ENCODE results near the gene FXR1. TPM values are rescaled to one million over a fixed set of nuclear protein-coding genes. Genes with fewer than 3 reads are reported as not detected.
A peak's percentile ranks its signal among the peaks of the same experiment; 100 is the strongest.

FXR1 gene
- total and polyA plus RNA-seq, 10 of the 15 experiments (the other 5 are each of a cell fraction or from before 2014, with no cell fraction given), result 38.5 to 159 (median 102) TPM

DNA sequence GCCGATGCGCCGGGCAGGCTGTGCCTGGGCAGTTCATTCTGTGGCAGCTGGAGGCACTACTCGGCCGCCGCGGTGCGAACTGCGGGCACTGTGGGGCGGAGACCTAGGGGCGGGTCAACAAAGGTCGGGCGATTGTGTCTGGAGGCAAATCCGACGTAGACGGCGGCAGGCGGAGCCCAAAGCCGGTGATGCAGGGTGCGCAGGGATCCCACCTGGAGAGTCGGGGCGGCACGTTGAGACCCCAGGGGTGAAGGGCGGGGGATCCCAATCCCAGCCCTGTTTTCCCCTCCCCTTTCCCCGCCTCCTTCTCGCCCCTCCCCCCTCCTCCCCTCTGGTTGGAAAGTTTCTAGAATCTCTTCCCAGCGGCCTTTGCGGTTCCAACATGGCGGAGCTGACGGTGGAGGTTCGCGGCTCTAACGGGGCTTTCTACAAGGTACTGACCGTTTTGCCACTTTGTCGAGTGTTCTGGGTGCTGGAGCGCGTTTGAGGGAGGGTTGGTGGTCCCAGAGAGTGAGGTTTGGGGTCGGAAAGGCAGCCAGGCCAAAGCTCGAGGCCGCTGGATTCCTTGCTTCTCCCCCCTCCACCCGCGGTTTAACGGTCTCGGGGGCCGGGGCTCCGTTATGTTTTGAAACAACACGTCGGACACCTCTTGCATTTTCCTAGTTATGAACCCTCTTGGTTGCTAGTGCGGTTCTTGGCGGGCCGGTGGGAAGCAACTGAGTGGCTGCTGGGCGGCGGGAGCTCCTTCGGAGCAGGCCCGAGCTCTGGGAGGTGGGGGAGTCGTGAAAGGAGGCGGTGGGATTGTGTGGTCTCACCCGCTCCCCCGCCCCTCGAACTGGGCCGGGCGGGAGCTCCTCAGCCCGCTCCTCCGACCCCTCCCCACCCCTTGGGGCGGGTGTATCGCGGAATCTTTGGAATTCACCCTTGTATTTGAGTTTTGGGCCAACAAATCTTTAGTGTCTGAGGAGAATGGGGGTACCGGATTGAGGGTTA, at the start of gene FXR1 (continued):
- no peak for TF ChIP-seq ZBED1 (IDR thresholded peaks at IDR 0.05; ENCODE audit: borderline replicate concordance)
- peak; percentile 22 for TF ChIP-seq SMAD1 (IDR thresholded peaks at IDR 0.05; ENCODE audit: low read depth, partially characterized antibody)
- peak; percentile 63; the same call in 1 of the 2 replicates for TF ChIP-seq TCF12 (IDR thresholded peaks at IDR 0.05; ENCODE audit: low read depth, low read length)
- TF ChIP-seq CHD2 (IDR thresholded peaks at IDR 0.05; ENCODE audit: borderline replicate concordance, low read depth, low read length), result peak; percentile 11; the same call in 1 of the 2 replicates
- peak; percentile 15 for TF ChIP-seq SP1 (IDR thresholded peaks at IDR 0.05; ENCODE audit: low read depth, low read length)
- no peak for TF ChIP-seq RAD51 (IDR thresholded peaks at IDR 0.05)
- TF ChIP-seq, protein P1, sequence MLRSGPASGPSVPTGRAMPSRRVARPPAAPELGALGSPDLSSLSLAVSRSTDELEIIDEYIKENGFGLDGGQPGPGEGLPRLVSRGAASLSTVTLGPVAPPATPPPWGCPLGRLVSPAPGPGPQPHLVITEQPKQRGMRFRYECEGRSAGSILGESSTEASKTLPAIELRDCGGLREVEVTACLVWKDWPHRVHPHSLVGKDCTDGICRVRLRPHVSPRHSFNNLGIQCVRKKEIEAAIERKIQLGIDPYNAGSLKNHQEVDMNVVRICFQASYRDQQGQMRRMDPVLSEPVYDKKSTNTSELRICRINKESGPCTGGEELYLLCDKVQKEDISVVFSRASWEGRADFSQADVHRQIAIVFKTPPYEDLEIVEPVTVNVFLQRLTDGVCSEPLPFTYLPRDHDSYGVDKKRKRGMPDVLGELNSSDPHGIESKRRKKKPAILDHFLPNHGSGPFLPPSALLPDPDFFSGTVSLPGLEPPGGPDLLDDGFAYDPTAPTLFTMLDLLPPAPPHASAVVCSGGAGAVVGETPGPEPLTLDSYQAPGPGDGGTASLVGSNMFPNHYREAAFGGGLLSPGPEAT (IDR thresholded peaks at IDR 0.05; ENCODE audit: low read depth), result peak; percentile 74
- no peak for TF ChIP-seq CBX5 (IDR thresholded peaks at IDR 0.05; ENCODE audit: low read depth)
- TF ChIP-seq SMAD5 (IDR thresholded peaks at IDR 0.05; ENCODE audit: low read depth), result peak; percentile 67; the same call in 1 of the 2 replicates
- TF ChIP-seq, protein P2, sequence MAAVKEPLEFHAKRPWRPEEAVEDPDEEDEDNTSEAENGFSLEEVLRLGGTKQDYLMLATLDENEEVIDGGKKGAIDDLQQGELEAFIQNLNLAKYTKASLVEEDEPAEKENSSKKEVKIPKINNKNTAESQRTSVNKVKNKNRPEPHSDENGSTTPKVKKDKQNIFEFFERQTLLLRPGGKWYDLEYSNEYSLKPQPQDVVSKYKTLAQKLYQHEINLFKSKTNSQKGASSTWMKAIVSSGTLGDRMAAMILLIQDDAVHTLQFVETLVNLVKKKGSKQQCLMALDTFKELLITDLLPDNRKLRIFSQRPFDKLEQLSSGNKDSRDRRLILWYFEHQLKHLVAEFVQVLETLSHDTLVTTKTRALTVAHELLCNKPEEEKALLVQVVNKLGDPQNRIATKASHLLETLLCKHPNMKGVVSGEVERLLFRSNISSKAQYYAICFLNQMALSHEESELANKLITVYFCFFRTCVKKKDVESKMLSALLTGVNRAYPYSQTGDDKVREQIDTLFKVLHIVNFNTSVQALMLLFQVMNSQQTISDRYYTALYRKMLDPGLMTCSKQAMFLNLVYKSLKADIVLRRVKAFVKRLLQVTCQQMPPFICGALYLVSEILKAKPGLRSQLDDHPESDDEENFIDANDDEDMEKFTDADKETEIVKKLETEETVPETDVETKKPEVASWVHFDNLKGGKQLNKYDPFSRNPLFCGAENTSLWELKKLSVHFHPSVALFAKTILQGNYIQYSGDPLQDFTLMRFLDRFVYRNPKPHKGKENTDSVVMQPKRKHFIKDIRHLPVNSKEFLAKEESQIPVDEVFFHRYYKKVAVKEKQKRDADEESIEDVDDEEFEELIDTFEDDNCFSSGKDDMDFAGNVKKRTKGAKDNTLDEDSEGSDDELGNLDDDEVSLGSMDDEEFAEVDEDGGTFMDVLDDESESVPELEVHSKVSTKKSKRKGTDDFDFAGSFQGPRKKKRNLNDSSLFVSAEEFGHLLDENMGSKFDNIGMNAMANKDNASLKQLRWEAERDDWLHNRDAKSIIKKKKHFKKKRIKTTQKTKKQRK (IDR thresholded peaks at IDR 0.05; ENCODE audit: low read depth, low read length), result no peak
- no peak for TF ChIP-seq FOS (IDR thresholded peaks at IDR 0.05; ENCODE audit: borderline replicate concordance, extremely low read depth, insufficient read length)
- TF ChIP-seq, protein P3, sequence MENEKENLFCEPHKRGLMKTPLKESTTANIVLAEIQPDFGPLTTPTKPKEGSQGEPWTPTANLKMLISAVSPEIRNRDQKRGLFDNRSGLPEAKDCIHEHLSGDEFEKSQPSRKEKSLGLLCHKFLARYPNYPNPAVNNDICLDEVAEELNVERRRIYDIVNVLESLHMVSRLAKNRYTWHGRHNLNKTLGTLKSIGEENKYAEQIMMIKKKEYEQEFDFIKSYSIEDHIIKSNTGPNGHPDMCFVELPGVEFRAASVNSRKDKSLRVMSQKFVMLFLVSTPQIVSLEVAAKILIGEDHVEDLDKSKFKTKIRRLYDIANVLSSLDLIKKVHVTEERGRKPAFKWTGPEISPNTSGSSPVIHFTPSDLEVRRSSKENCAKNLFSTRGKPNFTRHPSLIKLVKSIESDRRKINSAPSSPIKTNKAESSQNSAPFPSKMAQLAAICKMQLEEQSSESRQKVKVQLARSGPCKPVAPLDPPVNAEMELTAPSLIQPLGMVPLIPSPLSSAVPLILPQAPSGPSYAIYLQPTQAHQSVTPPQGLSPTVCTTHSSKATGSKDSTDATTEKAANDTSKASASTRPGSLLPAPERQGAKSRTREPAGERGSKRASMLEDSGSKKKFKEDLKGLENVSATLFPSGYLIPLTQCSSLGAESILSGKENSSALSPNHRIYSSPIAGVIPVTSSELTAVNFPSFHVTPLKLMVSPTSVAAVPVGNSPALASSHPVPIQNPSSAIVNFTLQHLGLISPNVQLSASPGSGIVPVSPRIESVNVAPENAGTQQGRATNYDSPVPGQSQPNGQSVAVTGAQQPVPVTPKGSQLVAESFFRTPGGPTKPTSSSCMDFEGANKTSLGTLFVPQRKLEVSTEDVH (IDR thresholded peaks at IDR 0.05; ENCODE audit: low read depth, partially characterized antibody), result no peak
- TF ChIP-seq MYC (IDR thresholded peaks at IDR 0.05; ENCODE audit: insufficient read depth, insufficient read length, insufficient replicate concordance, low read length, severe bottlenecking), result no peak
- TF ChIP-seq JUNB (IDR thresholded peaks at IDR 0.05), result no peak
- TF ChIP-seq POU2F2 (IDR thresholded peaks at IDR 0.05; ENCODE audit: borderline replicate concordance, low read depth, low read length), result peak; percentile 68; the same call in 2 of the 3 replicates
- TF ChIP-seq STAT1 (conservative IDR thresholded peaks at IDR 0.05), result 0 out of 2 replicates have a peak, but pooled peaks have one; percentile 68
- TF ChIP-seq HDAC6 (IDR thresholded peaks at IDR 0.05; ENCODE audit: unreplicated experiment), result no peak
- TF ChIP-seq GABPA (IDR thresholded peaks at IDR 0.05; ENCODE audit: low read depth), result no peak
- TF ChIP-seq RB1 (IDR thresholded peaks at IDR 0.05; ENCODE audit: borderline replicate concordance), result peak; percentile 30; the same call in 1 of the 2 replicates
- no peak for TF ChIP-seq SMC3 (IDR thresholded peaks at IDR 0.05; ENCODE audit: borderline replicate concordance, low read length)
- TF ChIP-seq ESRRA (IDR thresholded peaks at IDR 0.05; ENCODE audit: low read length), result 0 out of 2 replicates have a peak, but pooled peaks have one; percentile 9
- TF ChIP-seq RCOR1 (conservative IDR thresholded peaks at IDR 0.05; ENCODE audit: low read depth, low read length), result no peak
